NCI-H2171 (cell line): ENCODE measurements around the gene TRIM49B.
"Not testable (repeated sequence)": the region's sequence is repeated elsewhere in the genome, so short reads cannot be mapped to it uniquely, and the experiment has no call there.

Experiments
- DNase-seq: peaks from one replicate; lab custom pipeline; 2025; lab: John Stamatoyannopoulos, UW

TRIM49B gene

GRCh38 chr11:49028523-49028922 is at the start of gene TRIM49B:
TSS of gene TRIM49B (plus strand) at chr11:49028823. CDS start at chr11:49031600, 2,777 bp downstream.
- DNase-seq, result not testable (repeated sequence)

- not testable (repeated sequence) for DNase-seq
These were observed 44.8 kb upstream of the TRIM49B start, which contains the start of gene TRIM51G for GRCh38 chr11:48983785-48984184. TSS of gene TRIM51G (minus strand) at chr11:48983885. CDS start at chr11:48981695, 2,190 bp downstream.

- DNase-seq, result not testable (repeated sequence)
These were observed 19.6 kb downstream of the TRIM49B start for GRCh38 chr11:49048229-49048628.

- DNase-seq, result not testable (repeated sequence)
These were observed 21.2 kb downstream of the TRIM49B start for GRCh38 chr11:49049821-49050220.

- DNase-seq, result not testable (repeated sequence)
These were observed 30.4 kb downstream of the TRIM49B start, which contains the start of gene TRIM64C for GRCh38 chr11:49059012-49059411. TSS of gene TRIM64C (minus strand) at chr11:49059112. CDS start at chr11:49059112, 0 bp downstream.

GRCh38 chr11:49069897-49070296 is 41.3 kb downstream of the TRIM49B start:
- DNase-seq, result not testable (repeated sequence)
